ENCODE measurements around the gene AQP12A. TPM values are rescaled to one million over a fixed set of nuclear protein-coding genes. Genes with fewer than 3 reads are reported as not detected.

The AQP12A gene
- total RNA-seq, 1 experiment from 2014 or later, result not detected

DNA sequence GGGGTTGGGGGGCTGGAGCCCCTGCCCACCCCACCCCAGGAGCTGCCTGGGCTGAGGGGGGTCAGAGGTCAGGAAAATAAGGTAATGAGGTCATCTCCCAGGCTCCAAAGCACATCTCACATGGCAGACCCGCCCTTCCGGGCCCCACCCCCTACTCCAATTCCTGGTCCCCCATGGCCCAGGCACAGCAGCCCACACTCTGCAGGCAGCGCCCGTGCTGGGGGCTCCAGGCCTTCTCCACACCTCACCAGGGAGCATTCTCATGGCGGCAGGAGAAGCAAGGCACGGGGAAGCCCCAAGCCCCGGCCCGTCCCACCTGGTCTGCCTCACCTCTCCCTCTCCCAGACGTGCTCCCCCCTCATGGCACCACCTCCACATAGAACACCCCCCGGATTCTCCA is 43.8 kb downstream of the AQP12A start:
- Histone ChIP-seq H3K27me3 (ENCODE audit: control insufficient read depth, insufficient read depth, low read length) (no peaks in the 10 kb centered on the region), H3K27ac (ENCODE audit: low read length) (no peak overlapping the region), H3K36me3 (ENCODE audit: control insufficient read depth, insufficient read depth, low read length) (no peaks in the 10 kb centered on the region), H3K4me1 (ENCODE audit: control insufficient read depth, insufficient read depth, low read length) (no peaks in the 10 kb centered on the region), H3K4me3 (ENCODE audit: low read depth in 2 of 2, low read length in 2 of 2) (no peak overlapping the region), H3K9me3 (ENCODE audit: control insufficient read depth, insufficient read depth, low read depth, low read length) (no peaks in the 10 kb centered on the region)
- DNase-seq (ENCODE audit: low read depth, low spot score), result no peak
- ChIA-PET CTCF (no interaction called here), POLR2A (no interaction called here)
- ATAC-seq, result no peak
- TF ChIP-seq TCF7L2 (IDR thresholded peaks at IDR 0.05; ENCODE audit: low read depth, low read length) (no peak), POLR2AphosphoS5 (IDR thresholded peaks at IDR 0.05; ENCODE audit: low read depth, low read length) (no peak), SIN3A (IDR thresholded peaks at IDR 0.05; ENCODE audit: borderline replicate concordance, insufficient read depth, low read depth, low read length) (no peak)
- TF ChIP-seq, protein P1, sequence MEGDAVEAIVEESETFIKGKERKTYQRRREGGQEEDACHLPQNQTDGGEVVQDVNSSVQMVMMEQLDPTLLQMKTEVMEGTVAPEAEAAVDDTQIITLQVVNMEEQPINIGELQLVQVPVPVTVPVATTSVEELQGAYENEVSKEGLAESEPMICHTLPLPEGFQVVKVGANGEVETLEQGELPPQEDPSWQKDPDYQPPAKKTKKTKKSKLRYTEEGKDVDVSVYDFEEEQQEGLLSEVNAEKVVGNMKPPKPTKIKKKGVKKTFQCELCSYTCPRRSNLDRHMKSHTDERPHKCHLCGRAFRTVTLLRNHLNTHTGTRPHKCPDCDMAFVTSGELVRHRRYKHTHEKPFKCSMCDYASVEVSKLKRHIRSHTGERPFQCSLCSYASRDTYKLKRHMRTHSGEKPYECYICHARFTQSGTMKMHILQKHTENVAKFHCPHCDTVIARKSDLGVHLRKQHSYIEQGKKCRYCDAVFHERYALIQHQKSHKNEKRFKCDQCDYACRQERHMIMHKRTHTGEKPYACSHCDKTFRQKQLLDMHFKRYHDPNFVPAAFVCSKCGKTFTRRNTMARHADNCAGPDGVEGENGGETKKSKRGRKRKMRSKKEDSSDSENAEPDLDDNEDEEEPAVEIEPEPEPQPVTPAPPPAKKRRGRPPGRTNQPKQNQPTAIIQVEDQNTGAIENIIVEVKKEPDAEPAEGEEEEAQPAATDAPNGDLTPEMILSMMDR (IDR thresholded peaks at IDR 0.05), result no peak
- TF ChIP-seq, protein P2, sequence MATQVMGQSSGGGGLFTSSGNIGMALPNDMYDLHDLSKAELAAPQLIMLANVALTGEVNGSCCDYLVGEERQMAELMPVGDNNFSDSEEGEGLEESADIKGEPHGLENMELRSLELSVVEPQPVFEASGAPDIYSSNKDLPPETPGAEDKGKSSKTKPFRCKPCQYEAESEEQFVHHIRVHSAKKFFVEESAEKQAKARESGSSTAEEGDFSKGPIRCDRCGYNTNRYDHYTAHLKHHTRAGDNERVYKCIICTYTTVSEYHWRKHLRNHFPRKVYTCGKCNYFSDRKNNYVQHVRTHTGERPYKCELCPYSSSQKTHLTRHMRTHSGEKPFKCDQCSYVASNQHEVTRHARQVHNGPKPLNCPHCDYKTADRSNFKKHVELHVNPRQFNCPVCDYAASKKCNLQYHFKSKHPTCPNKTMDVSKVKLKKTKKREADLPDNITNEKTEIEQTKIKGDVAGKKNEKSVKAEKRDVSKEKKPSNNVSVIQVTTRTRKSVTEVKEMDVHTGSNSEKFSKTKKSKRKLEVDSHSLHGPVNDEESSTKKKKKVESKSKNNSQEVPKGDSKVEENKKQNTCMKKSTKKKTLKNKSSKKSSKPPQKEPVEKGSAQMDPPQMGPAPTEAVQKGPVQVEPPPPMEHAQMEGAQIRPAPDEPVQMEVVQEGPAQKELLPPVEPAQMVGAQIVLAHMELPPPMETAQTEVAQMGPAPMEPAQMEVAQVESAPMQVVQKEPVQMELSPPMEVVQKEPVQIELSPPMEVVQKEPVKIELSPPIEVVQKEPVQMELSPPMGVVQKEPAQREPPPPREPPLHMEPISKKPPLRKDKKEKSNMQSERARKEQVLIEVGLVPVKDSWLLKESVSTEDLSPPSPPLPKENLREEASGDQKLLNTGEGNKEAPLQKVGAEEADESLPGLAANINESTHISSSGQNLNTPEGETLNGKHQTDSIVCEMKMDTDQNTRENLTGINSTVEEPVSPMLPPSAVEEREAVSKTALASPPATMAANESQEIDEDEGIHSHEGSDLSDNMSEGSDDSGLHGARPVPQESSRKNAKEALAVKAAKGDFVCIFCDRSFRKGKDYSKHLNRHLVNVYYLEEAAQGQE (IDR thresholded peaks at IDR 0.05; ENCODE audit: insufficient read depth in 1 of 2, low read depth in 2 of 2, low read length in 1 of 2), result no peak
- no TSS peak for BruUV-seq (replicated peaks)
- in situ Hi-C loops (cut with HindIII; ENCODE audit: low pct_unique_long_range_greater_than_20kb, low sequenced_read_pairs) (no loop called here), intact Hi-C loops (cut with micrococcal nuclease; ENCODE audit: unreplicated experiment) (no loop called here)

DNA sequence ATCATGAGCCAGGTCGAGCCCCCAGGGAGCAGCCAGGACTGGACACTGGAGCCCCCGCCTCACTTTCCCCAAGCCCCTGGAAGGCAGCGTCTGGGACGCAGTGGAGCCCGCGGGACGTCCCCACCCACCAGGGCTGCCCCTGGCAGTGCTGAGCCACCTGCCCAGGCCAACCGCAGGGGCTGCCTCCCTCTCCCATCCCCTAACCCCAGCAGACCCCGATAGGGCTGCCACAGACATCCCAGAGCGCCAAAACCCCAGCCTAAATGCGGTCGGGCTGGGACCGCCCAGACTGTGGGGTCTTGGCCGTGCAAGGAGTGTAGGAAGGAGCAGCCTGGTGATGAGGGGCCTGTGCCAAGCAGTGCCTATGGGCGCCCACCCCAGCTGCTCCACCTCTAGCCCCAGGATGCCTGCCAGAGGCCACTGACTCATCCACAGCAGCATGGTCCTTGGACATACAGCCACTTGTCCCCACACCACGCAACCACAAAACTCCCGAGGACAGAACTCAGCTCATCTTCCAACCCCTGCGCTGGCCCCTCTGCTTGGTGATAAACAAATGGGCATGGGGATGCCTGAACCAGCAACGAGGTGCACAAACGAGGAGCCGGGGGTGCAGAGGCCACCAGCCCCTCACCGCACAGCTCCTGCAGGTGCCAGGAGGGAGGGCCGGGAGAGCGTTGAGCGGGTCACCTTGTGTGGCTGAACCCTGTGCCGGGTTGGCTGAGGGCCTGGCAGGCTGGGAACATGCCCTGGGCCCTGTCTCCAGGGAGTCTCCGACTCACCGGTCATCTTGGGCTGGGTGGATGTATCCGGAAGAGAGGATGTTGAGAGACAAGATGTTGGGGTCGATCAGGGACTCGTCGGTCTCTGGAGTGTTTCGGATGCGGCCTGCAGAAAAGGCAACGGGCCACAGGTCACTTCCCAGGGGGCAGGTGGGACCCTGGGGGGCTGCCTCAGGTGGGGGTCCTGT is 44.9 kb downstream of the AQP12A start:
- DNase-seq (ENCODE audit: low read depth, low spot score) (no peak), ATAC-seq (no peak)
- no peak for TF ChIP-seq TCF7L2 (IDR thresholded peaks at IDR 0.05; ENCODE audit: low read depth, low read length)
- TF ChIP-seq, protein P1 (IDR thresholded peaks at IDR 0.05), result no peak
- TF ChIP-seq, protein P2 (IDR thresholded peaks at IDR 0.05; ENCODE audit: insufficient read depth in 1 of 2, low read depth in 2 of 2, low read length in 1 of 2), result no peak
- TF ChIP-seq SIN3A (IDR thresholded peaks at IDR 0.05; ENCODE audit: borderline replicate concordance, insufficient read depth, low read depth, low read length), result no peak
- no peak for TF ChIP-seq POLR2AphosphoS5 (IDR thresholded peaks at IDR 0.05; ENCODE audit: low read depth, low read length)
- H3K36me3 ChIP-seq (ENCODE audit: control insufficient read depth, insufficient read depth, low read length), result no peaks in the 10 kb centered on the region
- in situ Hi-C loops (cut with HindIII; ENCODE audit: low pct_unique_long_range_greater_than_20kb, low sequenced_read_pairs), result no loop called here
- BruUV-seq (replicated peaks), result no TSS peak
- intact Hi-C loops (cut with micrococcal nuclease; ENCODE audit: unreplicated experiment), result no loop called here
- CTCF ChIA-PET, result interaction anchor here (0.7 kb wide), 1 partner anchor 132 kb away, joined by 7 read pairs; no protein-coding TSS in a partner anchor
- H3K9me3 ChIP-seq (ENCODE audit: control insufficient read depth, insufficient read depth, low read depth, low read length), result no peaks in the 10 kb centered on the region
- H3K4me1 ChIP-seq (ENCODE audit: control insufficient read depth, insufficient read depth, low read length), result no peaks in the 10 kb centered on the region
- H3K4me3 ChIP-seq (ENCODE audit: low read depth in 2 of 2, low read length in 2 of 2), result no peak overlapping the region
- no peak overlapping the region for H3K27ac ChIP-seq (ENCODE audit: low read length)
- POLR2A ChIA-PET, result no interaction called here
- H3K27me3 ChIP-seq (ENCODE audit: control insufficient read depth, insufficient read depth, low read length), result no peaks in the 10 kb centered on the region
